GM18526 (cell line): ENCODE results near the gene KANK4.

Source experiments
- POLR2A ChIP-seq: IDR thresholded peaks from 3 replicates; pipeline ENCODE4 v1.6.1; 2011; ENCODE audit not compliant: insufficient read length; ENCODE audit errors: extremely low read depth

Gene KANK4

GRCh38 chr1:62318756-62319544 is at the start of gene KANK4:
Gene KANK4 (minus strand): TSS chr1:62319434. CDS start chr1:62281564, 37,870 bp downstream.
- no peak for TF ChIP-seq POLR2A

- TF ChIP-seq POLR2A: no peak
Measured at GRCh38 chr1:62368989-62369388, 49.8 kb upstream of the KANK4 start.

DNA sequence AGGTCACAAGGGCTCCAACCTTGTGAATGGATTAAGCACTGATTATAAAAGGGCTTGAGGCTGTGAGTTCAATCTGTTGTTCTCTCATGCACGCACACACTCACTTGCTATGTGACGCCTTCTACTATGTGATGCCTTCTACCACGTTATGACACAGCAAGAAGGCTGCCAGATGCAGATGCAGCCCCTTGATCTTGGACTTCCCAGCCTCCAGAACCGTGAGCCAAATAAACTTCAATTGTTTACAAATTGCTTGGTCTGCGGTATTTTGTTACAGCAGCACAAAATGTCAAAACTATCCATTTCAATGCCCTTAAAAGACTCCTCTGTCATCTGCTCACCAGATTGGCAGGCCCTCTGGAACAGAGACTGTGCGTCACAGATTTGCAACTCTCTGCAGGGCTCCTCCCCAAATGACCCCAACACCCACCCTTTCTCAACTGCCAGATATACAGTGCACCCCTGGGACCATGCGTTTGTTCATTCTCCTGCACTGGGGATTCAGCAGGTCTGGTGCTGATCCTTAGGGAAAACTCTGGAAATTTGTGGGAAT is 47.8 kb upstream of the KANK4 start:
- no peak for TF ChIP-seq POLR2A

DNA sequence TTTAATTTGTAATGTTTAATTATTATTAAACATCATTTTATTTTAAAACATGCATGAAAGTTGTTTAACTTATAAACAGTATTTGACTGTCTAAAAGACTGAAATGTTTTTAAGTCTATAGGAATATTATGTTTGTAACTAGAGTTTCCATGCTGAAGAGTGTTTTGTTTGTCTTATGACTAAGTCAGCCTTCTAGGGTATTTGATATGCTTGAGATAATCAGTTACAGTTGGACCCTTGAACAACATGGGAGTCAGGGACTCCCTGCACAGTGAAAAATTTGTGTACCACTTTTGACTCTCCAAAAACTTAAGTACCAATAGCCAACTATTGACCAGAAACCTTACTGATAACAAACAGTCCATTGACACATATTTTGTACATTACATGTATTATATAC is 45.5 kb upstream of the KANK4 start:
- TF ChIP-seq POLR2A: no peak

DNA sequence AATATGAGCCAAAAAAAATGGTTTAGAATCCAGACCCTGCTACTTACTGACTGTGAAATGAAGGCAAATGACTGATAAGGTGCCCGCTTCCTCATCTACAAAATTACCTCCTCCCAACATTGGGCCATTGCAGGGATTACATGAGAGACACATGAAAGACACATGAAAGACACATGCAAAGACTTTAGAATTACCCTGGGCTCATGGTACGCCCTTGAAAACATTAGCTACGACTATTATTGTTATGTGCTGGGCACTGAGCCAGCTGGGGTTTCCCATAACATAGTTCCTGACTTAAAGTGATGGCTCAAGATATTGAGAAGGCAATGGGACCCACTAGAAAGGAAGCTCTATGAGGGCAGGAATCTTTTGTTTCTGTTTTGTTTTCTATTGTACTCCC is 43.7 kb upstream of the KANK4 start:
- TF ChIP-seq POLR2A: no peak

DNA sequence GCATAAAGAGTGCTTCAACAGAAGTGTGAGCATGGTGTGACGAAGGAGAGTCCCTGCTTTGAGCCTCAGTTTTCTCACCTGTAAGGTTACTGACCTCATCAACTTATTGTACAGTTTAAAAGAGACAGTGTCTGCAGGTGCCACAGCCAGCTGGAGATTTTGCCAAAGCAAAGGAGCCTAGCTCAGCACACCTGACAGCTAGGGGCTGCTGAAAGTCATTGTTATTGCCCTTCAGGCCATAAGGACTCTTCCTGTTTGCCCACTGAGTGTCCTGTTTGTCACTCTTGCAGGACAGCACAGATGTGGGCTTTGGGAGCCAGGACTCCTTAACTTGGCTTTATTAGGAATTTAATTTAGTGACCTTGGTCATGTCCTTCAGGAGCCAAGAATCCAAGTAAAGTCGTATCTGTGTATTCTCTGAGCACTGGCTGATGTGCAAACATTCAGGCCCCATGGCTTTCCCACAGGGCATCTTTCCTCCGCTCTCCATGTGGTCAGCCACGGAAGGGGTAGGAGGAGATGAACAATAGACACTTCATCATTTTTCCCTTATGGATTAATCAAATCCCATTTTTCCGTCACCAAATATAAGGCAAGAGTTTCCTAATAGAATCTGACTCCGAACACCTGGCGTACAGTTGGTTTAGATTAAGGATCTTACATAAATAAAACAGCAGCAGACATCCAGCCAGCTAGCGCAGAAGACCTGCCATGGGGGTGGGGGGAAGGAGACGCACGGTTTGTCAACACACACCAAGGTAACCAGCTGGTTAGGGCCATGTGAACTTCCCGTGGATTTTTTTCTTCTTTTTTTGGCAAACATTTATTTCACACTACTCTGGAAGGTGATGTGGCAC is 43.1 kb upstream of the KANK4 start:
- TF ChIP-seq POLR2A: no peak

DNA sequence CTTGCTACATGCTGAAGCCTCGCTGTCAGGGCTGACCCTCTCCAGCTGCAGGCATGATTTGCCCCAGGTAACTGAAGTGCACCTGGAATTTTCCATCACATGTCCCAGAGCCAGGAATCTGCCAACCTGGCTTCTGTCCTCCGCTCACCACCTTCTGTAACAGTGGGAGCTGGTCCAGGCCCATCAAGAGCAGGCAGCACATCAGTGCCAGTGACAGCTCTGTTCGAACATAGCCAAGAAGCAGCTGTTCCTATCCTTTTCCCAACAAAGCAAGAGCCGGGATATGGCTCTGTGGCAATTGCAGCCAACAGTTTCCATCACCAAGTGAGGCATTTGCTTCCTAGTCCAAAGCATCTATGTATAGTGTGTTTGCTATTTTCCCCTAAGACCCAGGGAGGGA is 42.2 kb upstream of the KANK4 start:
- TF ChIP-seq POLR2A: no peak

- TF ChIP-seq POLR2A: no peak
Measured at GRCh38 chr1:62358665-62359373, 39.6 kb upstream of the KANK4 start.

DNA sequence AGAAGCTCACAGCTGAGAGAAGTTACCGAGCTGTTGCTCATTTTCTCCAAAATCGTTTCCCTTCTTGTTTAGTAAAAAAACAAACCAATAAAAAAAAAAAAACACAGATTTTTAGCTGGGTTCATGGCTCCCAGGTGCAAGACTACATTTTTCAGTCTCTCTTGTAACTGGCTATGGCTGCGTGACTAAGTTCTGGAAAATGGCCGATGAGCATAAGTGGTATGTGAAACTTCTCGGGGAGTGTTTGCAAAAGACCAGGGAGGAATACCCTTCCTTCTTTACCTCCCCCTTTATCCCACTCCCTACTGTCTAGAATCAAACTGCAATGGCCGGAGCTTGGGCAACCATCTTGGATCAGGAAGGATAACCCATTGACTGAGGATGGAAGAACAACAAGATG is 38.7 kb upstream of the KANK4 start:
- TF ChIP-seq POLR2A: no peak

GRCh38 chr1:62356257-62356835 is 37.1 kb upstream of the KANK4 start:
- no peak for TF ChIP-seq POLR2A

DNA sequence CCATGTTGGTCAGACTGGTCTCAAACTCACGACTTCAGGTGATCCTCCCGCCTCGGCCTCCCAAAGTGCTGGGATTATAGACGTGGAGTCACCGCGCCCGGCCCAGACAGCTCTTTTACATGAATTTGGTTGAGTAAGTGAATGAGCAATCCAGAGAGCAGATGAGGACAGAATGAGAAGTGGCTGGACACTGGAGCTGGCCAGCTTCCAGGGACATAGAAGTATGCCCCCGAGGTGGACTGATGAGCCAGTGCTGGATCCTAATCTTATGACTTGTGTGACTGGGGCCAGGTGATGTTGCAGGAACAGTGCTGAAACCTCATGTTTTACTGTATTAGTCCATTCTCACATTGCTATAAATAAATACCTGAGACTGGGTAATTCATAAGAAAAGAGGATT is 35.9 kb upstream of the KANK4 start:
- TF ChIP-seq POLR2A: no peak

- TF ChIP-seq POLR2A: no peak
Measured at GRCh38 chr1:62353853-62354252, 34.6 kb upstream of the KANK4 start.

DNA sequence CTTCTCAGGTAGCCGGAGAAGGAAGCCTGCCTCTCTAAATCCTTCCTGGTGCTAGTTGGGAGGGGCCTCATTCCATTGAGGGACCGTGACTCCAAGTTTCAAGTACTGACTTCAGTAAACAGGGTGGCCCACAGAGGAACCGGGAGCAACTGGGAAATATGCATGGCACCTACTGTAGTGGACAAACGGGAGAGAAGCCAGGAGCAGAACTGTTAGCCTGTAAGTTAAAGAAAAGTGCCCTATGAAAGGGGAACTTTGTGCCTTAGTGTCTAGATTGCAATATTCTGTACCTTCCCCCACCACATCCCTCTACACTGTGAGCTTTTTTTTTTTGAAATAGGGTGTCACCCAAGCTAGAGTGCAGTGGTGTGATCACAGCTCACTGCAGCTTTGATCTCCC is 33.2 kb upstream of the KANK4 start:
- TF ChIP-seq POLR2A: no peak

DNA sequence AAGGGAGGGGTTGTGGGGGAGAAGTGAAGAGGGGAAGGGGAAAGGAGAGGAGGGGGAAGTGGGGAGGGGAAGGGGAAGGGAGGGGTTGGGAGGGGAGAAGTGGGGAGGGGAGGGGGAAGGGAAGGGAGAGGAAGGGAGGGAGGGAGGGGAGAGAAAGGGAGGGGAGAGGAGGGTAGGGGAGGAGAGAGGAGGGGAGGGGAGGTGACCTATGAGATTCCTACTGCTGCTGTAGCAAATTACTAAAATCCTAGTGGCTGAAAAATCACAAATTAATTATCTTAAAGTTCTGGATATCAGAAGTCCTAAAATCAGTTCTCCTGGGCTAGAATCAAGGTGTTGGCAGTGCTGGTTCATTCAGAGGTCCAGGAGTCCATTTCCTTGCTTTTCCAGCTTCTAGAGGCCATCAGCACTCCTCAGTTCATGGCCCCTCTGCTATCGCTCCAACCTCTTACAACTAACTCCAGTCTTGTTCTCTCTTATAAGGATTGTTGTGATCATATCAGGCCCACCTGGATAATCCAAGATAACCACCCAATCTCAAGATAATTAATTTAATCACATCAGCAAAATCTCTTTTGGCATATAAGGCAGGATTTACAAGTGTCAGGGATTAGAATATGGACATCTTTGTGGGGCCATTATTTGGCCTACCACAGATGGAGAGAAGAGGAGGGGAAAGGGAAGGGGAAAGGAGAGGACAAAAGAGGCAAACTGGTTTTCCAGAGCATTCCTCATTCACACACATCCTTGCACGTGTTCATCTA is 30.4 kb upstream of the KANK4 start:
- TF ChIP-seq POLR2A: no peak

DNA sequence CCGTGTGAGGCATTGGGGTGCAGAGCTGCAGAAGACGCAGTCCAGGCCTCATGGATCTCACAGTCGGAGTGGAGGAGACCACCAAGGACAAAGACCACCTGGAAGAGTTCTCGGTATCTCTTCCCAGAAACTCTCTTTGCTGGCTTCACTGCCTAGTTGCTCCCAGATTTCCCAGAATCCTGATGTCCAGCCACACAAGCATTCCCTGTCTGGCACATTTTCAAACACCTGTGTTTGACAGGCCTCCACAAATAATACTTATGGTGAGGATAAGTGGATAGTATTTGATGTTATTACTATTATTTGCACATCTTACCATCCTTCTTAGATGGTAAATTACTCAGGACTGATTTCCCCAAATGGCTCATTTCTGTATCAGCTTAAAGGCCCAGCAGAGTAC is 27.7 kb upstream of the KANK4 start:
- no peak for TF ChIP-seq POLR2A

DNA sequence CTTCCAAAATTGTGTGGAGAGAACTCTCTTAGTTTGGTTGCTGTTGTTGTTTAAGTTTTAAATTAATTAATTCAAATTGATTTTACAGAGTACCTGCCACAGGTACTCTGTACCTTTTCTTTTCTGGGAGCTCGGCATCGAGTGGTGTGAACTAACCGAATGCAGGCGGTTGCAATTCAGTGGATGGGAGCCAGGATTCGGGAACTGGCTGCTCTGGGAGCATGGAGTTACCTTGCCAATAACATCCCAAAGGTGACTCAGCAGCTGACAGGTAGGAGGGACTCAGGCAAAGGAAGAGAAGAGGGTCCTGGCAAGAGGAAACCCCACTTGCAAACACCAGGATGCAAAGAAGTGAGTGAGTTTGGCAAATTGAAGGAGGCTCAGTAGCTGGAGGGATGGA is 24.7 kb upstream of the KANK4 start:
- no peak for TF ChIP-seq POLR2A
